Stimulated activated CD4-positive, alpha-beta T cell treated with anti-CD3 and anti-CD28 coated beads, Interleukin-1b, Interleukin-23, amount 100 ng/mL, for 4 hours (primary cell): ENCODE data around the gene EPB41L1.
"Not testable (repeated sequence)": the region's sequence is repeated elsewhere in the genome, so short reads cannot be mapped to it uniquely, and the experiment has no call there.

ENCODE experiments used
- DNase-seq, 2 donors: peaks; one replicate each; pipeline ENCODE4 v3.0.0-alpha.2; 2020; ENCODE audit warnings: low read depth in 2 of 2

EPB41L1 gene

GRCh38 chr20:36126836-36127527 is 27.6 kb upstream of the EPB41L1 start:
- no peak for DNase-seq

- no peak for DNase-seq
These were observed 25.9 kb upstream of the EPB41L1 start for GRCh38 chr20:36128463-36129159.

GRCh38 chr20:36129160-36129543 is 25.4 kb upstream of the EPB41L1 start:
- no peak for DNase-seq

- no peak for DNase-seq
These were observed 24.1 kb upstream of the EPB41L1 start for GRCh38 chr20:36130390-36130789.

GRCh38 chr20:36132802-36133211 is 21.7 kb upstream of the EPB41L1 start:
- no peak for DNase-seq

- no peak for DNase-seq
These were observed 20.7 kb upstream of the EPB41L1 start for GRCh38 chr20:36133821-36134220.

GRCh38 chr20:36135159-36135558 is 19.4 kb upstream of the EPB41L1 start:
- no peak for DNase-seq

- no peak for DNase-seq
These were observed 18.7 kb upstream of the EPB41L1 start for GRCh38 chr20:36135821-36136220.

GRCh38 chr20:36137313-36137712 is 17.2 kb upstream of the EPB41L1 start:
- not testable (repeated sequence) for DNase-seq

- no peak for DNase-seq
These were observed 13.2 kb upstream of the EPB41L1 start for GRCh38 chr20:36141310-36141709.

- DNase-seq: no peak
These were observed 10.2 kb upstream of the EPB41L1 start for GRCh38 chr20:36144336-36144735.

- no peak for DNase-seq
These were observed 8.4 kb upstream of the EPB41L1 start for GRCh38 chr20:36145877-36146707.

- DNase-seq: no peak
These were observed 6.8 kb upstream of the EPB41L1 start for GRCh38 chr20:36147690-36148089.

- DNase-seq: no peak
These were observed 6.1 kb upstream of the EPB41L1 start for GRCh38 chr20:36148439-36148838.

GRCh38 chr20:36149012-36149411 is 5.5 kb upstream of the EPB41L1 start:
- DNase-seq: no peak

- no peak for DNase-seq
These were observed 5.1 kb upstream of the EPB41L1 start for GRCh38 chr20:36149469-36149868.

GRCh38 chr20:36150489-36150846 is 4.1 kb upstream of the EPB41L1 start:
- DNase-seq: no peak

GRCh38 chr20:36150847-36151539 is 3.5 kb upstream of the EPB41L1 start:
- DNase-seq: no peak

- no peak for DNase-seq
These were observed 2.3 kb upstream of the EPB41L1 start for GRCh38 chr20:36152261-36152660.

- DNase-seq: no peak
These were observed 1.3 kb upstream of the EPB41L1 start for GRCh38 chr20:36153204-36153603.

GRCh38 chr20:36153736-36154699 is 522 bp upstream of the EPB41L1 start:
- peak in 1 of 2 donors; percentile 39 for DNase-seq
